ENCODE measurements around the gene CDH2.

DNA sequence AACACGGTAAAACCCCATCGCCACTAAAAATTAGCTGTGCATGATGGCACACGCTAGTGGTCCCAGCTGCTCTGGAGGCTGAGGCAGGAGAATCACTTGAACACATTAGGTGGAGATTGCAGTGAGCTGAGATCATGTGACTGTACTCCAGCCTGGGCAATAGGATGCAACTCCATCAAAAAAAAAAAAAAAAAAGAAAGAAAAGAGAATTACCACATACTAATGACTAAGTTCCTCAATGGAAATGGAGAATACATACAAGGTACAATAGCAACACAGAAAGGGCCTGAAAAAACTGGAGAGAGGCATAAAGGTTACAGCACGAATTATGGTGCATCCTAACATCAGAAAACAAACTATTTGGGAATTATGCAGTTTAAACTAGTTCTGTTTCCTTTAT lies 81.3 kb downstream of the CDH2 start:
- TF ChIP-seq POLR2A (IDR thresholded peaks at IDR 0.05) (no peak), EP300 (IDR thresholded peaks at IDR 0.05) (no peak)
